Uterus (tissue), 2 donors: ENCODE data around the gene LRRC2.

Experiments
- POLR2A ChIP-seq, 2 donors: fragments of 450-650 bp; IDR thresholded peaks; one replicate each; pipeline ENCODE4 v1.6.1; 2016; ENCODE audit warnings: antibody characterized with exemption in 2 of 2, mild to moderate bottlenecking in 1 of 2, moderate library complexity in 1 of 2
- TF ChIP-seq, protein P1 (sequence below), 4 experiments: fragments of 200-600 bp in 2 of 4; fragments of 450-650 bp in 2 of 4; sonication (generic) in 2 of 4; IDR thresholded peaks; one replicate each; pipeline ENCODE4 v1.5.1; 2016 to 2019; ENCODE audit warnings: antibody characterized with exemption in 4 of 4, mild to moderate bottlenecking in 2 of 4, moderate library complexity in 1 of 4

DNA sequence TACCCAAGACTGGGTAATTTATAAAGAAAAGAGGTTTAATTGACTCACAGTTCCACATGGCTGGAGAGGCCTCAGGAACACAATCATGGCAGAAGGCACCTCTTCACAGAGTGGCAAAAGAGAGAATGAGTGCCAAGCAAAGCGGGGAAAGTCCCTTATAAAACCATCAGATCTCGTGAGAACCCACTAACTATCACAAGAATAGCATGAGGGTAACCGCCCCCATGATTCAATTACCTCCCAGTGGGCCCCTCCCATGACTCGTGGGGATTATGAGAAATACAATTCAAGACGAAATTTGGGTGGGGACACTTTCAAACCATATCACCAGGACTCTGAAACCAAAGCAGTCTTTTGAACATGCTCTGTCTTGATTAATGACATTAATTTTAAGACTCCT is 61.3 kb downstream of the LRRC2 start:
- TF ChIP-seq, protein P1, sequence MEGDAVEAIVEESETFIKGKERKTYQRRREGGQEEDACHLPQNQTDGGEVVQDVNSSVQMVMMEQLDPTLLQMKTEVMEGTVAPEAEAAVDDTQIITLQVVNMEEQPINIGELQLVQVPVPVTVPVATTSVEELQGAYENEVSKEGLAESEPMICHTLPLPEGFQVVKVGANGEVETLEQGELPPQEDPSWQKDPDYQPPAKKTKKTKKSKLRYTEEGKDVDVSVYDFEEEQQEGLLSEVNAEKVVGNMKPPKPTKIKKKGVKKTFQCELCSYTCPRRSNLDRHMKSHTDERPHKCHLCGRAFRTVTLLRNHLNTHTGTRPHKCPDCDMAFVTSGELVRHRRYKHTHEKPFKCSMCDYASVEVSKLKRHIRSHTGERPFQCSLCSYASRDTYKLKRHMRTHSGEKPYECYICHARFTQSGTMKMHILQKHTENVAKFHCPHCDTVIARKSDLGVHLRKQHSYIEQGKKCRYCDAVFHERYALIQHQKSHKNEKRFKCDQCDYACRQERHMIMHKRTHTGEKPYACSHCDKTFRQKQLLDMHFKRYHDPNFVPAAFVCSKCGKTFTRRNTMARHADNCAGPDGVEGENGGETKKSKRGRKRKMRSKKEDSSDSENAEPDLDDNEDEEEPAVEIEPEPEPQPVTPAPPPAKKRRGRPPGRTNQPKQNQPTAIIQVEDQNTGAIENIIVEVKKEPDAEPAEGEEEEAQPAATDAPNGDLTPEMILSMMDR (IDR thresholded peaks at IDR 0.05): no peak
- no peak for TF ChIP-seq POLR2A (IDR thresholded peaks at IDR 0.05)
